Kidney (tissue), 14 donors: ENCODE measurements around the gene BBLN. TPM values are rescaled to one million over a fixed set of nuclear protein-coding genes. Genes with fewer than 3 reads are reported as not detected.

Experiments used
- DNase-seq, 5 donors: peaks; one replicate each; pipeline ENCODE4 v3.0.0-alpha.2; 2013 to 2020
- FAIRE-seq: peaks from 2 replicates; lab custom pipeline; 2012; peaks lifted over from hg19 to GRCh38; lab: Jason Lieb, UNC
- H3K27ac ChIP-seq, 2 donors: one replicate each; pipeline ENCODE4 v1.7.0; 2013; ENCODE audit warnings: low read depth in 2 of 2, low read length in 2 of 2, inconsistent platforms in 1 of 2
- H3K27me3 ChIP-seq: one replicate; pipeline ENCODE4 v1.7.1; 2013; ENCODE audit warnings: low read length, inconsistent platforms; ENCODE audit not compliant: control insufficient read depth, insufficient read depth
- H3K36me3 ChIP-seq, 3 donors: one replicate each; pipeline versions ENCODE4 v1.7.0 to v1.7.1; 2013; ENCODE audit warnings: low read length in 3 of 3, control low read depth in 1 of 3, inconsistent platforms in 1 of 3; ENCODE audit not compliant: insufficient read depth in 3 of 3, control insufficient read depth in 2 of 3
- H3K4me1 ChIP-seq, 3 donors: one replicate each; pipeline versions ENCODE4 v1.7.0 to v1.7.1; 2013; ENCODE audit warnings: low read length in 3 of 3, inconsistent platforms in 1 of 3, low read depth in 1 of 3; ENCODE audit not compliant: control insufficient read depth in 2 of 3, insufficient read depth in 2 of 3
- H3K4me3 ChIP-seq, 3 donors: one replicate each; pipeline versions ENCODE4 v1.7.0 to v1.8.1; 2013; ENCODE audit warnings: low read length in 3 of 3, control low read depth in 1 of 3, inconsistent platforms in 1 of 3
- H3K9ac ChIP-seq, 3 donors: one replicate each; pipeline versions ENCODE4 v1.7.0 to v1.7.1; 2013; ENCODE audit warnings: low read length in 3 of 3, control low read depth in 1 of 3, inconsistent platforms in 1 of 3
- H3K9me3 ChIP-seq, 3 donors: one replicate each; pipeline versions ENCODE4 v1.7.0 to v1.7.1; 2013; ENCODE audit warnings: low read length in 3 of 3, control low read depth in 1 of 3, inconsistent platforms in 1 of 3; ENCODE audit not compliant: control insufficient read depth in 2 of 3, insufficient read depth in 1 of 3
- CTCF ChIP-seq: IDR thresholded peaks from 3 replicates; pipeline ENCODE4 v1.5.1; 2012; ENCODE audit warnings: mild to moderate bottlenecking, moderate library complexity, borderline replicate concordance; ENCODE audit not compliant: insufficient read depth; ENCODE audit errors: extremely low read depth
- intact Hi-C: fragments of 100-400 bp; cut with DNase I; formaldehyde crosslinking; loops from one replicate; pipeline ENCODE4 v1.11.1; 2022
- polyA plus RNA-seq: library from polyadenylated mRNA; stranded (reverse); fragments of 350-450 nt; fragmentation: Illumina TruSeq; extraction: RNeasy Lipid Tissue Mini Kit (QIAGEN cat#74804); gene quantifications from one replicate; pipeline ENCODE4 v1.2.3, GENCODE V29; 2014; ENCODE audit warnings: low read depth, low replicate concordance; ENCODE audit not compliant: insufficient read depth
- total RNA-seq: library from RNA; stranded (reverse); fragmentation: NEBNext Ultra II Directional; extraction: Animal tissue kit (Norgen Biotek cat#: 25700); gene quantifications from one replicate; pipeline ENCODE4 v1.2.1, GENCODE V29; 2021
- donor health status: control.
- donor health status: control.
- donor health status: control.
- donor health status: control.
- donor health status: control.
- donor health status: DM: yes; HTN: yes; CAD: no.
- donor health status: Normal renal cell carcinoma (clear cell type).

BBLN gene
- total and polyA plus RNA-seq, 2 donors from 2014 or later: 55.6 to 192 TPM

DNA sequence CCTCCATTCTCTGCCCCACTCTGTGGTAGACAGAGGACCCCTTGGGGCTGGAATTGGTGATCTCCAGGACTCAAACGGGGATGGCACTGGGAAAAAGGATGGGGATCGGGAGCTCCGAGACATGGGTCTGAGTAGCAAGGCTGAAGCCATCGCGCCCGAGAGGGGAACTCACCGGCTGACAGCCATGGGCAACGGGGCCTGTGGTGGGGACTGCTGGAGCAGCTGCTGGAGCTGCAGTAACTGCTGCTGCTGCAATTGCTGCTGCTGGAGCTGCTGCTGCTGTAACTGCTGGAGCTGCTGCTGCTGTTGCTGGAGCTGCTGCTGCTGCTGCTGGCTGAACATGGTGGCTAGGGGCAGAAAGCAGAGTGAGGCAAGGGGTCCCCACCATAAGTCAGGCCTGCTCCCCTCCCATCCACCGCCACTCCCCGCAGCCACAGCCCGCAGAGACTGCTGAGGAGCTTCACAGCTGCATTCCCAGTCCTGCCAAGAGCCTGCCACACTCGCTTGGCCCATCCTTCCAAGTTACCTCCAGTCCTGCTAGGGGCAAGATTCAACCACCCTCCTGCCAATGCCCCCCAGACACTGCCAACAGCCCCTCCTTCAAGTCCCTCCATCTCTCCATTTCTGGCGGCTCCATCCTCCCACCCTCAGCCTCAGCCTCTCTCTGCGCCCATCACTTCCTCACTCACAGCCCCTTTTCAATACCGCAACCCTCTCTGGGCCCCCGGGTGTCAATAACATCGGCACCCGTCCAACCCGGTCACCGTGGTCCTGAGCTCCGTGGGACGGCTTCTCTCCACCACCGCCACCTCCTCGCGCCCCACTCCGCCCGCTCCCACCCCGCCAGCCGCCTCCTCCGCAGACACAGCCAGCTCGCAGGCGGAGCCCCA lies 30.7 kb downstream of the BBLN start:
- Histone ChIP-seq H3K27ac (peak overlapping the region in 1 of 2 donors; percentile 84), H3K4me1 (peaks cover 0 to 9% (median 3%) of the 10 kb centered on the region in 3 donors), H3K9ac (peak overlapping the region; percentile 78 to 96 (median 95)), H3K36me3 (peaks cover 2 to 12% (median 8%) of the 10 kb centered on the region in 3 donors), H3K4me3 (peak overlapping the region; percentile 79 to 88 (median 84)), H3K9me3 (no peaks in the 10 kb centered on the region), H3K27me3 (no peaks in the 10 kb centered on the region)
- TF ChIP-seq CTCF: no peak
- intact Hi-C loops: no loop called here
- no peak for FAIRE-seq
- DNase-seq: peak in 4 of 5 donors; percentile 24 to 73 (median 46)

- Histone ChIP-seq H3K4me1 (peaks cover 0 to 9% (median 3%) of the 10 kb centered on the region in 3 donors), H3K9ac (peak within 1 kb of the TSS; percentile 78 to 96 (median 95)), H3K27ac (peak within 1 kb of the TSS; percentile 57 to 84), H3K4me3 (peak within 1 kb of the TSS; percentile 79 to 88 (median 84)), H3K9me3 (no peaks in the 10 kb centered on the region), H3K36me3 (peaks cover 2 to 6% (median 3%) of the 10 kb centered on the region in 3 donors), H3K27me3 (no peaks in the 10 kb centered on the region)
- DNase-seq (peak; percentile 78 to 94 (median 88)), FAIRE-seq (no peak)
- peak; percentile 84 for TF ChIP-seq CTCF
- intact Hi-C loops: no loop called here
Observed at GRCh38 chr9:128191406-128192046, 31.5 kb downstream of the BBLN start, which contains the start of gene CIZ1. Gene CIZ1, minus strand, starts transcription at chr9:128191572. Its CDS starts 715 bp downstream, at chr9:128190857.

GRCh38 chr9:128192601-128193371 lies 32.7 kb downstream of the BBLN start:
- intact Hi-C loops: no loop called here
- Histone ChIP-seq H3K4me3 (peak overlapping the region; percentile 6 to 45 (median 44)), H3K27ac (peak overlapping the region; percentile 52 to 63), H3K9ac (peak overlapping the region in 1 of 3 donors; percentile 43), H3K9me3 (no peaks in the 10 kb centered on the region), H3K36me3 (peaks cover 0 to 2% (median 0%) of the 10 kb centered on the region in 3 donors), H3K27me3 (no peaks in the 10 kb centered on the region), H3K4me1 (peaks cover 0 to 9% (median 3%) of the 10 kb centered on the region in 3 donors)
- FAIRE-seq (no peak), DNase-seq (peak; percentile 91 to 96 (median 94))
- peak; percentile 62 for TF ChIP-seq CTCF
